GM18951 (cell line): ENCODE data around the gene MRPS27.
A peak's percentile ranks its signal among the peaks of the same experiment; 100 is the strongest.

ENCODE experiments used
- POLR2A ChIP-seq: IDR thresholded peaks from 4 replicates; pipeline ENCODE4 v1.6.1; 2011; ENCODE audit warnings: mild to moderate bottlenecking; ENCODE audit not compliant: insufficient read length, insufficient read depth; ENCODE audit errors: extremely low read depth
- in situ Hi-C: fragments of 300-500 bp; cut with MboI; formaldehyde crosslinking; loops from one replicate; pipeline ENCODE4 v1.12.0; 2022; ENCODE audit warnings: low sequenced_read_pairs, mixed read lengths, inconsistent platforms; ENCODE audit not compliant: unreplicated experiment

Gene MRPS27

GRCh38 chr5:72319976-72320752 is at the start of gene MRPS27, which contains the start of gene PTCD2:
TSS of gene MRPS27 (minus strand) at chr5:72320240. CDS start at chr5:72320221, 19 bp downstream.
TSS of gene PTCD2 (plus strand) at chr5:72320373. CDS start at chr5:72320383, 10 bp downstream.
- in situ Hi-C loops: loop anchor here (25.0 kb wide), 1 partner anchor 533 kb away; no protein-coding TSS in a partner anchor
- peak; percentile 93 for TF ChIP-seq POLR2A

GRCh38 chr5:72369711-72370110 is 49.7 kb upstream of the MRPS27 start:
- TF ChIP-seq POLR2A: no peak
- in situ Hi-C loops: loop anchor here (5.0 to 25.0 kb wide), 2 partner anchors 148 to 443 kb away; partner anchors contain the start of gene TNPO1

DNA sequence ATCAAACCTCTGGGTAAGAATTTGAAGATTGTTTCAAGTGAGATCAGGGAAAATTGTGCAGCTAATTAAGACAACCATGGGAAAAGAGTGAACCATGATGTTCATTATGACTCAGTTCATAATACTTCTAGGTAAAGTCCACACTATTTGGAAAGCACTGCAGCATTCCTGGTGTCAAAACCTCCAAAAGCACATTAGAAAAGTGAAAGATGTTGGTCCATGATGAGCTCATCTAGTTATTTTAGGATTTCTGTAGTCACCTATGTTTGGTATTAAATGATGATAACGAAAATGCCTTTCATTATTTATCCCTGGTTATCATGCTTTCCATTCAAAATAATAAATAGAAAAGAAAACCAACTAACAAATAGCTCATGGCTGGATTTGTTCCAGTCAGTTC is 49.3 kb upstream of the MRPS27 start:
- in situ Hi-C loops: loop anchor here (25.0 kb wide), 1 partner anchor 443 kb away; the partner anchor contains the start of gene TNPO1
- no peak for TF ChIP-seq POLR2A

GRCh38 chr5:72368271-72368670 is 48.2 kb upstream of the MRPS27 start:
- in situ Hi-C loops: loop anchor here (25.0 kb wide), 1 partner anchor 444 kb away; the partner anchor contains the start of gene TNPO1

DNA sequence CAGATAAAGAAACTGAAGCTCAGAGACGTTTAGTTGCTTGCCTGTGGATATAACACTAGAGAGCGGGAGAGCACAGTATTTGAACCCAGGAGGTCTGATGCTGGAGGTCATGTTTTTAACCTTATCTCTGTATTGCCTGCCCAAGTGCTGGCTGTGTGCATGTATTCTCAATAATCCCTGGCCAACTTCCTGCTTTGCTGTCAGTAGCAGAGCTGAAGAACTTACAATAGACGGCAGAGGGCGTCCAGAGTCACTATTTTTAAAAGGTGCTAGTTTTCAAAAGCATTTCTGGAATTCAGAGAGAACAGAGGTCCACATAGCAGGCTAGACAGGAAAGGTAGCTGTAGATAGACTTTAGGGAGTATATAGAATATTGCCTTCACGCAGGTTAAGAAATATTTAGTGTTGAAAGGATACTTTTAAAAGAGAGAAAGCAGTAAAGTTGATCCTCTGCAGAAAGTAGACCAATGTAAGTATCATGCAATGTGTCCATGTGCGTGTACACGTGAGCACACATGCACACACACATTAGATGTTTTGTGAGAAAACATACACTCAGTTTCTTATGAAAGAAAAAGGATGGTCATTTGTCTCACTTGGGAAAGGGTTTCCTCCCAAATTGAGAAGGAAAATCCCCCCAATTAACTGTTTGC is 46.4 kb upstream of the MRPS27 start:
- in situ Hi-C loops: loop anchor here (25.0 kb wide), 1 partner anchor 446 kb away; the partner anchor contains the start of gene TNPO1
- no peak for TF ChIP-seq POLR2A

More at GRCh38 chr5:72368271-72368670, 48.2 kb upstream of the MRPS27 start:
- no peak for TF ChIP-seq POLR2A

DNA sequence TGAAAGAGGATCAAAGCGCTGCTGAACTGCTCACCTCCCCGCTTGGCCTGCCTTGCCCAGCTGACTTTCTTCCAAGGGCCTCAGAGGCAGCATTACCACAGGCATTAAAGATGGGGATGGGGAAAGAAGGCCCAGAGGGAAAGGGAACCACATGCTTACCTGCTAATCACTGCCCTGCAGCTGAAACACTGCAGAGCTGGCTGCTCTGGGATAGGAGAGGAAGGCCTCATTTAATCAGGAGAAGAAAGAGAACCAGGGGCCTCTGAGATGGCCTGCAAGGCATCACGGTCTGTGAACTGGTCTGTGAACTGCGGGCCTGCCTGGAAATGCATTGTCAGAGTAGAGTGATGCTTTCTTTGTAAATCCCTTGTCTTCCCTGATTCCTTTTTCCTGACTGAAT is 44.9 kb upstream of the MRPS27 start:
- in situ Hi-C loops: loop anchor here (25.0 kb wide), 1 partner anchor 447 kb away; the partner anchor contains the start of gene TNPO1
- no peak for TF ChIP-seq POLR2A

- TF ChIP-seq POLR2A: no peak
- in situ Hi-C loops: loop anchor here (25.0 kb wide), 1 partner anchor 448 kb away; the partner anchor contains the start of gene TNPO1
Observed at GRCh38 chr5:72364171-72364570, 44.1 kb upstream of the MRPS27 start.

- in situ Hi-C loops: loop anchor here (25.0 kb wide), 1 partner anchor 449 kb away; the partner anchor contains the start of gene TNPO1
- no peak for TF ChIP-seq POLR2A
Observed at GRCh38 chr5:72363166-72363802, 43.2 kb upstream of the MRPS27 start.

DNA sequence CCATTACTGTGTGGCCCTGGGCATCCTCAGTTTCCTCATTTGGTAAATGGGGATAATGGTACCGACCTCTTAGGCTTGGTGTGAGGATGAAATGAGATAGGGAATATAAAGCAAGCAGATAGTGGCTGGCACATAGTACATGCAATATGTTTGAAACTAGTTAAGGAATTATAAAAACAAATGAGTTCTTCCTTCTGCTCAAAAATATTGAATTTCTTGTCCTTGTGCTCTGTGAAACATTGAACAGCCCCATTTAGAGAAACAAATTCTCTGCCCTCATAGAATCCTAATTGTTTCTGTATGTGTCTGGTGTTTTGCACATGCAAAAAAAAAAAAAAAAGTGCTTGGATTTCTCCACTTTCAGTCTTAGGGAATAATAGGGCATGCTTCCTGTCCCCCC is 39.8 kb upstream of the MRPS27 start:
- in situ Hi-C loops: loop anchor here (25.0 kb wide), 1 partner anchor 452 kb away; the partner anchor contains the start of gene TNPO1
- TF ChIP-seq POLR2A: no peak

- TF ChIP-seq POLR2A: no peak
- in situ Hi-C loops: loop anchor here (25.0 kb wide), 1 partner anchor 453 kb away; the partner anchor contains the start of gene TNPO1
Observed at GRCh38 chr5:72358925-72359324, 38.9 kb upstream of the MRPS27 start.

- no peak for TF ChIP-seq POLR2A
- in situ Hi-C loops: loop anchor here (25.0 kb wide), 1 partner anchor 456 kb away; the partner anchor contains the start of gene TNPO1
Observed at GRCh38 chr5:72356361-72356760, 36.3 kb upstream of the MRPS27 start.

GRCh38 chr5:72355706-72356299 is 35.8 kb upstream of the MRPS27 start:
- in situ Hi-C loops: loop anchor here (25.0 kb wide), 1 partner anchor 456 kb away; the partner anchor contains the start of gene TNPO1
- TF ChIP-seq POLR2A: no peak
